PFSK-1 (cell line): Measurements from ENCODE around the gene NDOR1.

Experiments used
- FOXP2 ChIP-seq: optimal IDR thresholded peaks from 2 replicates; pipeline ENCODE3; 2011; ENCODE audit warnings: borderline replicate concordance, control low read depth, inconsistent platforms; ENCODE audit not compliant: insufficient read depth; ENCODE audit errors: extremely low read length, extremely low read depth
- POLR2AphosphoS5 ChIP-seq: IDR thresholded peaks from 2 replicates; pipeline ENCODE4 v1.6.1; 2012; ENCODE audit warnings: low read depth, mild to moderate bottlenecking, control low read depth, low read length, moderate library complexity
- SIN3A ChIP-seq: IDR thresholded peaks from 2 replicates; pipeline ENCODE4 v1.6.1; 2012; ENCODE audit warnings: mild to moderate bottlenecking, low read length, moderate library complexity, borderline replicate concordance; ENCODE audit not compliant: insufficient read depth
- TAF1 ChIP-seq: IDR thresholded peaks from 2 replicates; pipeline ENCODE4 v1.6.1; 2012; ENCODE audit warnings: low read length, control low read depth, borderline replicate concordance; ENCODE audit not compliant: insufficient read depth
- TF ChIP-seq, protein P1 (sequence below), 2 experiments: IDR thresholded peaks; 2 replicates each; pipeline versions ENCODE4 v1.6.1 to v1.8.0; 2011 to 2012; ENCODE audit warnings: low read depth in 2 of 2, low read length in 2 of 2, control low read depth in 1 of 2, inconsistent platforms in 1 of 2, mild to moderate bottlenecking in 1 of 2, moderate library complexity in 1 of 2; ENCODE audit not compliant: insufficient read depth in 1 of 2

Gene NDOR1

DNA sequence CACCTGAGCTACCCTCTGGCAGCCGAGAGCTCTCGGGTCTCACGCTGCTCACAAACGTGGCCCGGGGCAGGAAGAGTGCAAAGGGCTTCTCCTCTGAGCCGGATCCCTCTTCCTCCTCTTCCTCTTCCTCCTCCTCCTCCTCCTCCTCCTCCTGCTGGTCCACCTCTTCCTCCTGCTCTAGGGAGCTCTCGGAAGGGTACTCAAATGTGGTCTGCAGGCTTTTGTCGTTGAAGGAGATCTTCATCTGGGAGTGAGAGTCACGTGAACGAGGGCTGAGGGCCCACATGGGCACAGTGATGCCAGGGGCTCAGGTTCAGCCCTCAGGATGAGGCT, 13.1 kb upstream of the NDOR1 start:
- TF ChIP-seq SIN3A (no peak), POLR2AphosphoS5 (no peak), TAF1 (no peak), FOXP2 (no peak)
- TF ChIP-seq, protein P1, sequence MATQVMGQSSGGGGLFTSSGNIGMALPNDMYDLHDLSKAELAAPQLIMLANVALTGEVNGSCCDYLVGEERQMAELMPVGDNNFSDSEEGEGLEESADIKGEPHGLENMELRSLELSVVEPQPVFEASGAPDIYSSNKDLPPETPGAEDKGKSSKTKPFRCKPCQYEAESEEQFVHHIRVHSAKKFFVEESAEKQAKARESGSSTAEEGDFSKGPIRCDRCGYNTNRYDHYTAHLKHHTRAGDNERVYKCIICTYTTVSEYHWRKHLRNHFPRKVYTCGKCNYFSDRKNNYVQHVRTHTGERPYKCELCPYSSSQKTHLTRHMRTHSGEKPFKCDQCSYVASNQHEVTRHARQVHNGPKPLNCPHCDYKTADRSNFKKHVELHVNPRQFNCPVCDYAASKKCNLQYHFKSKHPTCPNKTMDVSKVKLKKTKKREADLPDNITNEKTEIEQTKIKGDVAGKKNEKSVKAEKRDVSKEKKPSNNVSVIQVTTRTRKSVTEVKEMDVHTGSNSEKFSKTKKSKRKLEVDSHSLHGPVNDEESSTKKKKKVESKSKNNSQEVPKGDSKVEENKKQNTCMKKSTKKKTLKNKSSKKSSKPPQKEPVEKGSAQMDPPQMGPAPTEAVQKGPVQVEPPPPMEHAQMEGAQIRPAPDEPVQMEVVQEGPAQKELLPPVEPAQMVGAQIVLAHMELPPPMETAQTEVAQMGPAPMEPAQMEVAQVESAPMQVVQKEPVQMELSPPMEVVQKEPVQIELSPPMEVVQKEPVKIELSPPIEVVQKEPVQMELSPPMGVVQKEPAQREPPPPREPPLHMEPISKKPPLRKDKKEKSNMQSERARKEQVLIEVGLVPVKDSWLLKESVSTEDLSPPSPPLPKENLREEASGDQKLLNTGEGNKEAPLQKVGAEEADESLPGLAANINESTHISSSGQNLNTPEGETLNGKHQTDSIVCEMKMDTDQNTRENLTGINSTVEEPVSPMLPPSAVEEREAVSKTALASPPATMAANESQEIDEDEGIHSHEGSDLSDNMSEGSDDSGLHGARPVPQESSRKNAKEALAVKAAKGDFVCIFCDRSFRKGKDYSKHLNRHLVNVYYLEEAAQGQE (IDR thresholded peaks at IDR 0.05; ENCODE audit: insufficient read depth in 1 of 2, low read depth in 2 of 2, low read length in 2 of 2) = no peak

DNA sequence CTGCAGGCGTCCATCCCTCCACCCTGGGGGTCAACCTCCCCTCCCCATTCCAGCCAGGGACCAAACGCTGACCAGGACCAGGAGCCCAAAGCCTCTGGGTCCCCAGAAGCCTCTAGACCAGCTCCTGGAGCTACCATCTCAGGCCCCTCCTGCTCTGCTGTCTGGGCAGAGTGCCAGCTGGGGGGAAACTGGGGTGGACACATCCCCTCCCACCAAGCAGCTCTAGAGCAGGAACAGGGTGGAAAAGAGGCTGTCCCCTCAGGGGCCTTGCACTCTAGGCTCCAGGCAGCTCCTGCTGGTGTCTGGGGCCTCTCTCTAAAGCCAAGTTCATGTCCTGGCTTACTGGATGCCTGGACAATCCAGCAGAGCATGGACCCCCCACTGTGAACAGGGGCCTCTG, 12.6 kb upstream of the NDOR1 start:
- TF ChIP-seq TAF1 (no peak), FOXP2 (no peak), SIN3A (no peak), POLR2AphosphoS5 (no peak)
- TF ChIP-seq, protein P1 (IDR thresholded peaks at IDR 0.05; ENCODE audit: insufficient read depth in 1 of 2, low read depth in 2 of 2, low read length in 2 of 2) = no peak

DNA sequence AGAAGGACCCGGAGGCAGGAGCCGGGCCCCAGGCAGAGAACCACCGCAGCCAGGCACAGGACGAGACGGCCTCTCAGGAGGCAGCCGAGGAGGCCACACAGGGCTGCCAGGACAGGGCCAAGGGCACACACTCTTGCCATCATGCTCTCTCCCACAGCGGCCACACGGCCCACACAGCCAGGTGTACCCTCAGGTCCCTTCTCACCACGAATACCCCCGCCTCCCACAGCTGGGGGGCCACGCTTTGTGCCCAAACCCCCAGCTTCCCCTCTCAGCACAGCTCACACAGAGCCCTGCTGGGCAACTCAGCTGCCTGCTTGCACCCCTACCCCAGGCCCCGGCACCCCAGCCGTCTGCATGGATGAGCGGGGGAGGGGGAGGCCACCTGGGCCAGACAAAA, 11.7 kb upstream of the NDOR1 start:
- no peak for TF ChIP-seq FOXP2
- no peak for TF ChIP-seq TAF1
- no peak for TF ChIP-seq POLR2AphosphoS5
- no peak for TF ChIP-seq SIN3A
- TF ChIP-seq, protein P1 (IDR thresholded peaks at IDR 0.05; ENCODE audit: insufficient read depth in 1 of 2, low read depth in 2 of 2, low read length in 2 of 2) = no peak

DNA sequence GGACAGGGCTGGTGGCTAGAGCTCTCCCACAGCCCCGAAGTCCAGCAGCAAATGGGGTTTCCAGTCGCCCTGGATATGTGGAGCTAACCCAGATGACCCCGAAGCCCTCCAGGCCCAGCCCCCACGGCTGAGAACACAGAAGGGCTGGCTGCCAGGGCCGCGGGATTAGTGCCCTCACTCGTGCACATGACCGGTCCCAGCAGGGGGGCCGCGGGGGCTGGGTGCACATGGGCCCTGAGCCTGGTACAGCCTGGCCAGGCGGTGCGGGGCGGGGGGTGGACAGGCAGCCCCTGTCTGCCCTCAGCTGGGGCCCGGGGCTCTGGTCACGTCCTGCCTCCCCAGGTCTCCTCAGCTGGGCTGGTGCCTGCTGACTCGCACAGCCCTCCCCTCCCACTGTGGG, 11.1 kb upstream of the NDOR1 start:
- no peak for TF ChIP-seq POLR2AphosphoS5
- TF ChIP-seq SIN3A = no peak

DNA sequence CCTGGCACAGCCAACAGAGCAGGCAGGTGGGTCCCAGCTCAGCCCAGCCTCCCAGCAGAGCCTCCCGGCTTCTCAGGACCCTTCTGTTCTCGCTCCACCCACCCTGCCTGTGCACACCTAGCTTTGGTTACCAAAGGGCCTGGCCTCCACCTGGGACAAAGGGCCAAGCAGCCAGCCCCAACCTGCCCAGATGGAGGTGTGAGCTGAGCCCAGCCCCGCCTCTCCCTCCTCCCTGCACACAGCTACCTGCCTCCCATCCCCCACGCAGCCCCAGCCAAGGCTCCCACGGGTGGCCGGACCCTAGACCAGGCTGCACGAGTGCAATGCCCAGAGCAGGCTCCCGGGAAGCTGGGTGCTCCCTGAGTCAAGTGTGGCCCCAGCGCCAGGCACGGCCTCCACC, 10.6 kb upstream of the NDOR1 start:
- TF ChIP-seq, protein P1 (IDR thresholded peaks at IDR 0.05; ENCODE audit: insufficient read depth in 1 of 2, low read depth in 2 of 2, low read length in 2 of 2) = no peak
- TF ChIP-seq POLR2AphosphoS5 = no peak
- TF ChIP-seq SIN3A = no peak
- no peak for TF ChIP-seq TAF1
- TF ChIP-seq FOXP2 = no peak
